ENCODE data around the gene FRS2.

DNA sequence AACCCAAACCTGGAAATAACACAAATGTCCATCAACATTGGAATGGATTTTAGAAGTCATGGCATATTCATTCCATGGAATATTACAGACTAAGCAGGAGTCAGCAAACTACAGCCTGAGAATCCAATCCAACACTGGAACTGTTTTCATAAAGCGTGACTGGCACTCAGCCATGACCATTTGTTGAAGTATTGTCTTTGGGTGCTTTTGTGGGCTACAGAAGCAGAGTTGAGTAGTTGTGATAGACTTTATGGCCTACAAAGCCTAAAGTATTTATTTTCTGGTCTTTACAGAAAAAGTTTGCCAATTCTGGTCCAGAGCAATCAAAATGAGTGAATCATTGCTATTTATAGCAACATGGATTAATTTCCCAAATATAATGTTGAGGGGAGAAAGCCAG is 34.5 kb upstream of the FRS2 start:
- TF ChIP-seq CTCF (IDR thresholded peaks at IDR 0.05), result no peak
- no peak for TF ChIP-seq POLR2A (IDR thresholded peaks at IDR 0.05)
